ENCODE measurements around the gene FAM118B.

DNA sequence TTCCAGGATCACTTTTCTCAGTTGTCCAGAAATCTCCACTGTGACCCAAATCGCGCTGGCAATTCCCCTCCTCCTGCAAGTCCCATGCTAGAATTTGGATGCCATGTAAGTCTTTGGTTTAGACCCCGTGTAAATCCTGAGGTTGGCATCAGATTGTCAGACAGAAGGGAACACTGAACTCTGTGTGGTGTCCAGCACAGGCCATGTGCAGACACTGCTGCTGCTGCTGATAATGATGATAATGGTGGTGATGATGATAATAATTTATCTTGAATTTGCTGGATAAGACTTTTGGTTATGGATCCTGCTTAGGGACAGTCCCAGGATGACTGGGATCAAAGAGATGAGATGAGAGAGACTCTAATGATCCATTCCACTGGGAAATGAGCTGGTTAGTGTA, 45.2 kb upstream of the FAM118B start:
- TF ChIP-seq POLR2AphosphoS5 (IDR thresholded peaks at IDR 0.05): no peak
- TF ChIP-seq, protein P1, sequence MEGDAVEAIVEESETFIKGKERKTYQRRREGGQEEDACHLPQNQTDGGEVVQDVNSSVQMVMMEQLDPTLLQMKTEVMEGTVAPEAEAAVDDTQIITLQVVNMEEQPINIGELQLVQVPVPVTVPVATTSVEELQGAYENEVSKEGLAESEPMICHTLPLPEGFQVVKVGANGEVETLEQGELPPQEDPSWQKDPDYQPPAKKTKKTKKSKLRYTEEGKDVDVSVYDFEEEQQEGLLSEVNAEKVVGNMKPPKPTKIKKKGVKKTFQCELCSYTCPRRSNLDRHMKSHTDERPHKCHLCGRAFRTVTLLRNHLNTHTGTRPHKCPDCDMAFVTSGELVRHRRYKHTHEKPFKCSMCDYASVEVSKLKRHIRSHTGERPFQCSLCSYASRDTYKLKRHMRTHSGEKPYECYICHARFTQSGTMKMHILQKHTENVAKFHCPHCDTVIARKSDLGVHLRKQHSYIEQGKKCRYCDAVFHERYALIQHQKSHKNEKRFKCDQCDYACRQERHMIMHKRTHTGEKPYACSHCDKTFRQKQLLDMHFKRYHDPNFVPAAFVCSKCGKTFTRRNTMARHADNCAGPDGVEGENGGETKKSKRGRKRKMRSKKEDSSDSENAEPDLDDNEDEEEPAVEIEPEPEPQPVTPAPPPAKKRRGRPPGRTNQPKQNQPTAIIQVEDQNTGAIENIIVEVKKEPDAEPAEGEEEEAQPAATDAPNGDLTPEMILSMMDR (IDR thresholded peaks at IDR 0.05): no peak
- no peak for TF ChIP-seq POLR2A (IDR thresholded peaks at IDR 0.05)
